GM06990 (cell line): ENCODE measurements around the gene HLA-A.

Experiments used
- DNase-seq: peaks from one replicate; pipeline ENCODE4 v3.0.0-alpha.2; 2011; ENCODE audit not compliant: insufficient read length; ENCODE audit errors: extremely low read depth
- H3K27me3 ChIP-seq: replicated peaks from 2 replicates; pipeline ENCODE4 v1.6.0; 2011; ENCODE audit warnings: low read length; ENCODE audit not compliant: control insufficient read depth, insufficient read depth
- H3K36me3 ChIP-seq: 2 replicates; pipeline ENCODE4 v1.5.1; 2011; ENCODE audit warnings: low read length; ENCODE audit not compliant: control insufficient read depth, insufficient read depth
- H3K4me3 ChIP-seq: replicated peaks from 2 replicates; pipeline ENCODE4 v1.5.1; 2011; ENCODE audit warnings: low read depth, mild to moderate bottlenecking, control low read depth, low read length
- CTCF ChIP-seq: IDR thresholded peaks from 2 replicates; pipeline ENCODE4 v1.5.1; 2011; ENCODE audit warnings: low read length, control low read depth, mild to moderate bottlenecking, inconsistent platforms; ENCODE audit not compliant: insufficient read depth, poor library complexity, severe bottlenecking

The HLA-A gene

GRCh38 chr6:29951882-29952281 lies 9.6 kb downstream of the HLA-A start:
- peaks cover 7% of the 10 kb centered on the region for H3K36me3 ChIP-seq
- no peak overlapping the region for H3K4me3 ChIP-seq
- no peak for TF ChIP-seq CTCF
- no peaks in the 10 kb centered on the region for H3K27me3 ChIP-seq
- no peak for DNase-seq

- H3K4me3 ChIP-seq, result no peak overlapping the region
Observed at GRCh38 chr6:29953001-29953441, 10.7 kb downstream of the HLA-A start.

GRCh38 chr6:29953686-29954085 lies 11.4 kb downstream of the HLA-A start:
- Histone ChIP-seq H3K36me3 (no peaks in the 10 kb centered on the region; the same call in 1 of the 2 replicates), H3K4me3 (no peak overlapping the region), H3K27me3 (no peaks in the 10 kb centered on the region)
- no peak for DNase-seq
- TF ChIP-seq CTCF, result no peak

More at GRCh38 chr6:29953001-29953441, 10.7 kb downstream of the HLA-A start:
- no peak for DNase-seq
- Histone ChIP-seq H3K27me3 (no peaks in the 10 kb centered on the region), H3K36me3 (peaks cover 3% of the 10 kb centered on the region)
- TF ChIP-seq CTCF, result no peak

GRCh38 chr6:29954272-29954671 lies 11.9 kb downstream of the HLA-A start:
- TF ChIP-seq CTCF, result no peak
- no peaks in the 10 kb centered on the region for H3K36me3 ChIP-seq

GRCh38 chr6:29955783-29956182 lies 13.5 kb downstream of the HLA-A start:
- Histone ChIP-seq H3K27me3 (no peaks in the 10 kb centered on the region), H3K4me3 (no peak overlapping the region), H3K36me3 (no peaks in the 10 kb centered on the region)
- TF ChIP-seq CTCF, result no peak
- DNase-seq, result no peak

More at GRCh38 chr6:29954272-29954671, 11.9 kb downstream of the HLA-A start:
- H3K27me3 ChIP-seq, result no peaks in the 10 kb centered on the region
- H3K4me3 ChIP-seq, result no peak overlapping the region
- DNase-seq, result no peak

- H3K27me3 ChIP-seq, result no peaks in the 10 kb centered on the region
- no peak for TF ChIP-seq CTCF
- H3K4me3 ChIP-seq, result no peak overlapping the region
- DNase-seq, result no peak
- H3K36me3 ChIP-seq, result no peaks in the 10 kb centered on the region
Observed at GRCh38 chr6:29956518-29956917, 14.2 kb downstream of the HLA-A start.
